ENCODE data around the gene NAP1L4. TPM values are rescaled to one million over a fixed set of nuclear protein-coding genes. Genes with fewer than 3 reads are reported as not detected.

Gene NAP1L4
- total and polyA plus RNA-seq, 10 donors, result 79.5 to 137 (median 114) TPM

- Histone ChIP-seq H3K4me1 (peaks cover 4 to 31% (median 21%) of the 10 kb centered on the region in 6 donors), H3K36me3 (peaks cover 7 to 95% (median 43%) of the 10 kb centered on the region in 6 donors), H3K4me3 (no peak overlapping the region), H3K9me3 (no peaks in the 10 kb centered on the region), H3K27ac (peak overlapping the region in 2 of 8 donors; percentile 16 to 19), H3K27me3 (replicated peaks in 1 of 7) (no peaks in the 10 kb centered on the region)
- intact Hi-C loops (cut with DNase I; ENCODE audit: low total_unique reads), result no loop called here
- no peak for DNase-seq
- TF ChIP-seq POLR2AphosphoS5 (IDR thresholded peaks at IDR 0.05) (peak in 1 of 3 donors; percentile 34), CTCF (IDR thresholded peaks at IDR 0.05 in 8 of 11, conservative IDR thresholded peaks at IDR 0.05 in 3 of 11) (no peak)
- WGBS, 5 donors, result 64 to 82% (median 74%) methylated on average over 18 of the region's 18 CpGs
Measured at GRCh38 chr11:3030289-3031070, 38.4 kb upstream of the NAP1L4 start.

GRCh38 chr11:3028813-3029212 is 36.7 kb upstream of the NAP1L4 start:
- Histone ChIP-seq H3K9me3 (no peaks in the 10 kb centered on the region), H3K4me3 (no peak overlapping the region), H3K27ac (no peak overlapping the region), H3K36me3 (peaks cover 7 to 95% (median 53%) of the 10 kb centered on the region in 6 donors), H3K4me1 (peaks cover 4 to 22% (median 13%) of the 10 kb centered on the region in 6 donors), H3K27me3 (replicated peaks in 1 of 7) (no peaks in the 10 kb centered on the region)
- intact Hi-C loops (cut with DNase I; ENCODE audit: low total_unique reads), result loop anchor here (10.0 kb wide), 1 partner anchor 54 kb away; no protein-coding TSS in a partner anchor
- TF ChIP-seq CTCF (IDR thresholded peaks at IDR 0.05 in 8 of 11, conservative IDR thresholded peaks at IDR 0.05 in 3 of 11), result no peak
- TF ChIP-seq POLR2A (IDR thresholded peaks at IDR 0.05), result no peak
- TF ChIP-seq POLR2AphosphoS5 (IDR thresholded peaks at IDR 0.05), result no peak
- WGBS, 5 donors, result 95 to 99% (median 96%) methylated on average over 9 of the region's 9 CpGs
- DNase-seq, result no peak

DNA sequence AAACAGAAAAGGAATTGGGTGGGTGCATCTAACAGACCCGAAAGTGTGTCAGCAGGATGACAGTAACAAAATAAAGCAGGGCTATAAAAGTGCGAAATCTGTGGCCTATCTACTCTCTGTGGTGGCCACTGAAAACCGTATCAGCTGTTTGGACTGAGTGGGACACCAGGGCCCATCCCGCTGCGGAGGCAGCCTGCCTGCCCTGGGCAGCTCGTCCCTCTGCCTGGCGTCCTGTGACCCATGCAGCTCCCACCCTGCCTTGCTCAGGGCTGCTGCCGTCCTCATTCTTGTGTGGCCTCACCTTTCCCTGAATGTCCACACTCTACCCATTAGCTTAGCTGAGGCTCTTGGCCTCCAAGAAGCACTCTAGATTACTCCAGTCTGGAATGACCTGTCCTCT is 34.7 kb upstream of the NAP1L4 start:
- 90 to 98% (median 96%) methylated on average over 8 of the region's 8 CpGs for WGBS, 5 donors
- Histone ChIP-seq H3K36me3 (peaks cover 7 to 96% (median 49%) of the 10 kb centered on the region in 6 donors), H3K9me3 (no peaks in the 10 kb centered on the region), H3K4me1 (peaks cover 8 to 41% (median 30%) of the 10 kb centered on the region in 6 donors), H3K27me3 (replicated peaks in 1 of 7) (no peaks in the 10 kb centered on the region), H3K27ac (no peak overlapping the region), H3K4me3 (no peak overlapping the region)
- no peak for DNase-seq
- no peak for TF ChIP-seq POLR2A (IDR thresholded peaks at IDR 0.05)
- TF ChIP-seq POLR2AphosphoS5 (IDR thresholded peaks at IDR 0.05), result peak in 1 of 3 donors; percentile 54
- TF ChIP-seq CTCF (IDR thresholded peaks at IDR 0.05 in 8 of 11, conservative IDR thresholded peaks at IDR 0.05 in 3 of 11), result no peak
- intact Hi-C loops (cut with DNase I; ENCODE audit: low total_unique reads), result loop anchor here (10.0 kb wide), 1 partner anchor 52 kb away; no protein-coding TSS in a partner anchor

DNA sequence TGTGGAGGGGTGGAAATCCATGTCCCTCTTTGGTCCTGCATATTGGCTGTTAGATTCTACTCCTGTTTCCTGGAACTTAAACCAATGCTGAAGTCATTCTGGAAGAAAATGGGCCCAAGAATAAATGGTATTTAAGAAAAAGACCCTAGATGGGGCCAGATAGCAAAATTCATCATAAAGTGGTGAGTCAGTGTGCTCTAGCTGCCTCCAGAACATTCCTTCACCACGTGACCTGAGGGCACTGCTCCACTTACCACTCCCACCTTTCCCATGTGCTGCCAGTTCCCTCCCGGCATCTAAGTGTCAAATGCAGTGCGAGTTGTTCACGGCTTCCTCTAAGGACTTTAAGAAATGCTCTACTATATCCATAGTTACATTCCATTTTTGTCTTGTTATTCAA is 30.9 kb upstream of the NAP1L4 start:
- intact Hi-C loops (cut with DNase I; ENCODE audit: low total_unique reads), result loop anchor here (10.0 kb wide), 1 partner anchor 48 kb away; no protein-coding TSS in a partner anchor
- TF ChIP-seq POLR2AphosphoS5 (IDR thresholded peaks at IDR 0.05), result no peak
- no peak for TF ChIP-seq POLR2A (IDR thresholded peaks at IDR 0.05)
- TF ChIP-seq CTCF (IDR thresholded peaks at IDR 0.05 in 8 of 11, conservative IDR thresholded peaks at IDR 0.05 in 3 of 11), result no peak
- no peaks in the 10 kb centered on the region for H3K27me3 ChIP-seq (replicated peaks in 1 of 7)
- no peak overlapping the region for H3K4me3 ChIP-seq
- H3K4me1 ChIP-seq, result peaks cover 0 to 25% (median 19%) of the 10 kb centered on the region in 6 donors
- WGBS, 5 donors, result 78 to 87% (median 82%) methylated on average over 4 of the region's 4 CpGs
- H3K27ac ChIP-seq, result peak overlapping the region in 4 of 8 donors; percentile 41 to 61 (median 53)
- peaks cover 3 to 94% (median 60%) of the 10 kb centered on the region in 6 donors for H3K36me3 ChIP-seq
- H3K9me3 ChIP-seq, result no peaks in the 10 kb centered on the region
- DNase-seq, result no peak
